A673 (cell line): Measurements from ENCODE around the gene CBL. TPM values are rescaled to one million over a fixed set of nuclear protein-coding genes. Genes with fewer than 3 reads are reported as not detected.

Experiments used
- BruUV-seq: library from RNA; stranded (reverse); fragments of 400-500 nt; replicated peaks from 2 replicates; lab custom pipeline; 2021; lab: Mats Ljungman, UMichigan
- CTCF ChIA-PET: fragments of 300-600 bp; sonication (Branson Sonifier 250); formaldehyde crosslinking; loops from one replicate; lab custom pipeline; 2022; ENCODE audit warnings: antibody characterized with exemption; lab: Charles Lee
- POLR2A ChIA-PET: fragments of 300-600 bp; sonication (Branson Sonifier 250); formaldehyde crosslinking; loops from one replicate; lab custom pipeline; 2022; ENCODE audit warnings: antibody characterized with exemption; ENCODE audit not compliant: low non-redundant PET; lab: Charles Lee
- DNase-seq: peaks from one replicate; pipeline ENCODE4 v3.0.0-alpha.2; 2015; ENCODE audit warnings: low spot score
- H3K27ac ChIP-seq: fragments of 200-600 bp; sonication (generic); 2 replicates; pipeline ENCODE4 v1.5.1; 2016; ENCODE audit warnings: mixed run types, low read depth, mild to moderate bottlenecking, mixed read lengths, antibody characterized with exemption, low read length; ENCODE audit not compliant: poor library complexity, severe bottlenecking
- H3K27me3 ChIP-seq: fragments of 200-600 bp; sonication (generic); replicated peaks from 2 replicates; pipeline ENCODE4 v1.6.1; 2017; ENCODE audit warnings: mixed run types, low read depth, mild to moderate bottlenecking, mixed read lengths, antibody characterized with exemption, low read length; ENCODE audit not compliant: insufficient read depth, poor library complexity
- H3K36me3 ChIP-seq: fragments of 200-600 bp; sonication (generic); 2 replicates; pipeline ENCODE4 v1.6.1; 2016; ENCODE audit warnings: mixed run types, mild to moderate bottlenecking, mixed read lengths, antibody characterized with exemption, low read length; ENCODE audit not compliant: insufficient read depth, poor library complexity, severe bottlenecking
- H3K4me1 ChIP-seq: fragments of 200-600 bp; sonication (generic); 2 replicates; pipeline ENCODE4 v1.6.1; 2017; ENCODE audit warnings: mixed run types, mild to moderate bottlenecking, mixed read lengths, antibody characterized with exemption, low read length; ENCODE audit not compliant: insufficient read depth, poor library complexity, severe bottlenecking
- H3K4me3 ChIP-seq: fragments of 200-600 bp; sonication (generic); 2 replicates; pipeline ENCODE4 v1.5.1; 2016; ENCODE audit warnings: low read depth, mixed run types, mild to moderate bottlenecking, mixed read lengths, low read length; ENCODE audit not compliant: poor library complexity, severe bottlenecking
- H3K9me3 ChIP-seq: fragments of 200-600 bp; sonication (generic); 2 replicates; pipeline ENCODE4 v1.6.1; 2016; ENCODE audit warnings: mixed run types, low read depth, mild to moderate bottlenecking, mixed read lengths, antibody characterized with exemption, low read length; ENCODE audit not compliant: poor library complexity, severe bottlenecking
- CTCF ChIP-seq: fragments of 300-800, 200-600 bp; sonication (generic); conservative IDR thresholded peaks from 2 replicates; pipeline ENCODE4 v1.5.1; 2017; ENCODE audit warnings: low read depth, mild to moderate bottlenecking, antibody characterized with exemption, low read length, moderate library complexity, mixed read lengths
- EZH2 ChIP-seq: fragments of 200-600 bp; sonication (generic); IDR thresholded peaks from 2 replicates; pipeline ENCODE4 v1.6.1; 2017; ENCODE audit warnings: borderline replicate concordance, low read depth, mild to moderate bottlenecking, mixed read lengths, antibody characterized with exemption, low read length; ENCODE audit not compliant: poor library complexity, severe bottlenecking
- intact Hi-C: fragments of 100-400 bp; cut with micrococcal nuclease; formaldehyde crosslinking; loops from one replicate; pipeline ENCODE4 v1.10.0; 2022; ENCODE audit not compliant: unreplicated experiment
- microRNA-seq: library from miRNA; unstranded; fragments of <30 nt; microRNA quantifications from one replicate; pipeline ENCODE4 v1.2.0, GENCODE V29; 2021
- total RNA-seq: library from RNA; stranded (reverse); gene quantifications from 2 replicates; pipeline ENCODE4 v1.2.3, GENCODE V29; 2021

The CBL gene
- total RNA-seq, 1 experiment from 2014 or later = 40.7 TPM

GRCh38 chr11:119356349-119357031 lies 150.4 kb downstream of the CBL start:
- TF ChIP-seq CTCF (peak; percentile 95), EZH2 (no peak)
- no TSS peak for BruUV-seq
- peak overlapping the region; percentile 64 for H3K4me3 ChIP-seq
- POLR2A ChIA-PET = interaction anchor here (0.5 to 0.7 kb wide), 3 partner anchors 19 to 140 kb away, joined by 3 to 7 read pairs (median 3); no protein-coding TSS in a partner anchor
- peak; percentile 93 for DNase-seq
- H3K9me3 ChIP-seq = no peaks in the 10 kb centered on the region
- H3K36me3 ChIP-seq = peaks cover 4% of the 10 kb centered on the region
- H3K27me3 ChIP-seq = no peaks in the 10 kb centered on the region
- peak overlapping the region; percentile 79 for H3K27ac ChIP-seq
- intact Hi-C loops = loop anchor here (1.0 to 10.0 kb wide), 3 partner anchors 18 to 748 kb away; no protein-coding TSS in a partner anchor
- CTCF ChIA-PET = interaction anchor here (0.5 to 2.5 kb wide), 15 partner anchors 8 to 210 kb away, joined by 3 to 50 read pairs (median 6); partner anchors contain the start of genes RNF26 and USP2
- peaks cover 9% of the 10 kb centered on the region for H3K4me1 ChIP-seq

GRCh38 chr11:119357074-119357473 lies 150.9 kb downstream of the CBL start:
- intact Hi-C loops = loop anchor here (2.0 to 10.0 kb wide), 2 partner anchors 18 to 748 kb away; no protein-coding TSS in a partner anchor
- CTCF ChIA-PET = interaction anchor here (1.2 to 2.5 kb wide), 4 partner anchors 16 to 118 kb away, joined by 9 to 50 read pairs (median 28); partner anchors contain the start of gene RNF26
- BruUV-seq = no TSS peak
- no peak for TF ChIP-seq CTCF
- TF ChIP-seq EZH2 = no peak
- POLR2A ChIA-PET = no interaction called here
- H3K36me3 ChIP-seq = peaks cover 4% of the 10 kb centered on the region
- no peaks in the 10 kb centered on the region for H3K27me3 ChIP-seq
- H3K9me3 ChIP-seq = no peaks in the 10 kb centered on the region
- H3K27ac ChIP-seq = peak overlapping the region; percentile 79
- DNase-seq = no peak
- H3K4me1 ChIP-seq = peaks cover 13% of the 10 kb centered on the region
- H3K4me3 ChIP-seq = peak overlapping the region; percentile 64

Small RNAs within 50 kb of the gene (microRNA-seq; reads per million reads assigned to microRNA genes)
- gene MIR6756 = not detected

Other genes with a start within 250 kb of the CBL start
- not detected in 2 replicates for gene FOXR1, start 234.6 kb upstream of the CBL start, total RNA-seq
- 56.7 and 57.4 TPM in 2 replicates for gene CENATAC, start 208.2 kb upstream of the CBL start, total RNA-seq
- gene RPS25, start 188.0 kb upstream of the CBL start, total RNA-seq = 1,091 and 1,176 TPM in 2 replicates
- gene TRAPPC4, start 187.6 kb upstream of the CBL start, total RNA-seq = 73.0 and 81.2 TPM in 2 replicates
- gene SLC37A4, start 175.5 kb upstream of the CBL start, total RNA-seq = 49.3 and 54.6 TPM in 2 replicates
- gene HYOU1, start 149.1 kb upstream of the CBL start, total RNA-seq = 315 and 328 TPM in 2 replicates
- 26.7 and 32.4 TPM in 2 replicates for gene VPS11, start 138.5 kb upstream of the CBL start, total RNA-seq
- gene HMBS, start 121.5 kb upstream of the CBL start, total RNA-seq = 72.5 and 80.6 TPM in 2 replicates
- 102 and 115 TPM in 2 replicates for gene DPAGT1, start 104.5 kb upstream of the CBL start, total RNA-seq
- 17.1 and 17.8 TPM in 2 replicates for gene C2CD2L, start 99.0 kb upstream of the CBL start, total RNA-seq
- 31.7 and 31.9 TPM in 2 replicates for gene HINFP, start 84.8 kb upstream of the CBL start, total RNA-seq
- 0.33 TPM in 1 of 2 replicates, not detected in the other for gene ABCG4, start 57.3 kb upstream of the CBL start, total RNA-seq
- 1.4 and 2.7 TPM in 2 replicates for gene NLRX1, start 37.6 kb upstream of the CBL start, total RNA-seq
- gene NHERF4, start 20.9 kb upstream of the CBL start, total RNA-seq = not detected in 2 replicates
- 14.4 and 20.0 TPM in 2 replicates for gene MCAM, start 110.8 kb downstream of the CBL start, total RNA-seq
- gene RNF26, start 128.2 kb downstream of the CBL start, total RNA-seq = 81.3 and 89.3 TPM in 2 replicates
- 0.31 TPM in 1 of 2 replicates, not detected in the other for gene C1QTNF5, start 134.5 kb downstream of the CBL start, total RNA-seq
- not detected in 2 replicates for gene MFRP, start 140.4 kb downstream of the CBL start, total RNA-seq
- 4.8 and 6.2 TPM in 2 replicates for gene USP2, start 175.4 kb downstream of the CBL start, total RNA-seq
- gene THY1, start 216.8 kb downstream of the CBL start, total RNA-seq = 150 and 187 TPM in 2 replicates